GM18951 (cell line): ENCODE data around the gene PPIP5K2.

Experiments used
- POLR2A ChIP-seq: IDR thresholded peaks from 4 replicates; pipeline ENCODE4 v1.6.1; 2011; ENCODE audit warnings: mild to moderate bottlenecking; ENCODE audit not compliant: insufficient read length, insufficient read depth; ENCODE audit errors: extremely low read depth
- in situ Hi-C: fragments of 300-500 bp; cut with MboI; formaldehyde crosslinking; loops from one replicate; pipeline ENCODE4 v1.12.0; 2022; ENCODE audit warnings: low sequenced_read_pairs, mixed read lengths, inconsistent platforms; ENCODE audit not compliant: unreplicated experiment

The PPIP5K2 gene

GRCh38 chr5:103223031-103223955 lies 103.2 kb downstream of the PPIP5K2 start:
- in situ Hi-C loops, result no loop called here
- TF ChIP-seq POLR2A, result no peak

- TF ChIP-seq POLR2A, result no peak
- in situ Hi-C loops, result no loop called here
Measured at GRCh38 chr5:103224118-103224893, 104.2 kb downstream of the PPIP5K2 start.

DNA sequence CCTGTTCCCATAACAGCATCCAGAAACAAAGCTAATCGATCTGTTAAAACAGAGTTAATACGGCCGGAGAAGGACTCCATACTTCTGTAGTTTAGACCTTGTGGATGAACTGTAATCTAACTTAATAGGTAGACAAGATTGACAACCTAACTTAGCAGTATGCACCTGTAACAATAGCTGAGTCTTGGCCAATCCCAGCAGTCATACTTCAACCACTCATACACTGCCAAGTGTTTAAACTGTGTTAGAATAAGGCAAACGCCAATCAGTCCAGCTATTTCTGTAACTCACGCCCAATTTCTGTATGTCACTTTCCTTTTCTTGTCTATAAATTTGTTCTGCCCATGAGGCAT lies 104.8 kb downstream of the PPIP5K2 start:
- in situ Hi-C loops, result no loop called here
- no peak for TF ChIP-seq POLR2A

DNA sequence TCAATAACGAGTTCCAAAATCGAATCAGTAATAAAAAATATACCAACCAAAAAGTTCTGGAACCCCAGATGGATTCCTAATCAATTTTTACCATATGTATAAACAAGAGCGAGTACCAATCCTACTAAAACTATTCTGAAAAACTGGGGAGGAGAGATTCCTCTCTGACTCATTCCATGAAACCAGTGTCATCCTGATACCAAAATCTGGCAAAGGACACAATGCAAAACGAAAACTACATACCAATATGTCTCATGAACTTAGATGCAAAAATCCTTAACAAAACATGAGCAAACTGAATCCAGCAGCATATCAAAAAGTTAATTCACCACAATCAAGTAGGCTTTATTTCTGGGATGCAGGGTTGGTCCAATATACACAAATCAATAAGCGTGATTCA lies 108.0 kb downstream of the PPIP5K2 start:
- in situ Hi-C loops, result no loop called here

GRCh38 chr5:103228588-103228987 lies 108.5 kb downstream of the PPIP5K2 start:
- no peak for TF ChIP-seq POLR2A
- in situ Hi-C loops, result no loop called here

More for the DNA sequence above, 108.0 kb downstream of the PPIP5K2 start:
- TF ChIP-seq POLR2A, result no peak

DNA sequence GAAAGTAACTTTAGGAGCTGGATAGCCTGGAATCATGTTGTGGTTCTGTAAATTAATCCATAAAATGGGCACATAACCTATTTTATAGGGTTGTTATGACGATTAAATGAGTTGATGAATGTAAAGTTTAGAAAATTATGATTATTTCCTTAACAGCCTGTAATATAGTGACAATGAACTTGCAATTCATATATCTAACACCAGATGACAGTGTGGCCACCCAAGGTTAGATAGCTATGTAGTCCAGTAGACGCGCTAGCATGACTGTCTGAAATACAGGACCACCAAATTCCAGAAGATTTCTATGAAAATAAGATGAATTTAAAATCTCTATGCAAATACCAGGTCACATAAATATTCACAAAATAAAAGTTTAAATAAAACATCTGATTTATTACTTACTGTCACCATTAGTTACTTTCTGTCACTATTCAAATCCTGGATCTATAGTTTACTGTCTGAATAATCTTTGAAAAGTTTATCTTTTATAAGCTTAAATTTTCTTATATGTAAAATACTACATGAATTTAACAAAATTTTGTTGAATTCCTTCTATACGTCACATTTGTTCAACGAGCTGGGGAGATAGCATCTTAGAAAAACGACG lies 112.4 kb downstream of the PPIP5K2 start:
- TF ChIP-seq POLR2A, result no peak
- in situ Hi-C loops, result loop anchor here (10.0 kb wide), 1 partner anchor 242 kb away; no protein-coding TSS in a partner anchor

GRCh38 chr5:103234239-103234975 lies 114.3 kb downstream of the PPIP5K2 start:
- in situ Hi-C loops, result loop anchor here (10.0 kb wide), 1 partner anchor 240 kb away; no protein-coding TSS in a partner anchor
- TF ChIP-seq POLR2A, result no peak

DNA sequence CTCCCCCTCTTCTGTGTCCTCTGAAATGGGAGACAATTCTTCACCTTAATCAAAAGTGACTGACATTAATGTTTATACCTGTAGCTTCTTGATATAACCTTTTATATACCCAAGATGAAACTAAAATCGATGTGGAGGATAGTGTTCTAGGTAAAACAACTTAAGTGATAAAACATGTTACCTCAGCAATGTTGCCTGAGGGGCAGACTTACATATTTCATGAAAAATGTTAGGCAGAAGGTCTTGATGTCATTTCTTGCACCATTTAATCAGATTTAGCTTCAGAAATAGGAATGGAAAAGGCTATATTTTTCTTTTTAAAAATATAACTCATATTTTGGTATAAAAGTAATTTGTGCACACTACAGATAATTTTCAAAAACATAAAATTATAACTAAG lies 115.8 kb downstream of the PPIP5K2 start:
- no peak for TF ChIP-seq POLR2A
- in situ Hi-C loops, result loop anchor here (10.0 kb wide), 1 partner anchor 239 kb away; no protein-coding TSS in a partner anchor

GRCh38 chr5:103237778-103238177 lies 117.7 kb downstream of the PPIP5K2 start:
- TF ChIP-seq POLR2A, result no peak
- in situ Hi-C loops, result loop anchor here (10.0 kb wide), 1 partner anchor 237 kb away; no protein-coding TSS in a partner anchor

- in situ Hi-C loops, result no loop called here
- TF ChIP-seq POLR2A, result no peak
Measured at GRCh38 chr5:103243665-103244064, 123.6 kb downstream of the PPIP5K2 start.

- in situ Hi-C loops, result no loop called here
- no peak for TF ChIP-seq POLR2A
Measured at GRCh38 chr5:103244398-103244797, 124.3 kb downstream of the PPIP5K2 start.

DNA sequence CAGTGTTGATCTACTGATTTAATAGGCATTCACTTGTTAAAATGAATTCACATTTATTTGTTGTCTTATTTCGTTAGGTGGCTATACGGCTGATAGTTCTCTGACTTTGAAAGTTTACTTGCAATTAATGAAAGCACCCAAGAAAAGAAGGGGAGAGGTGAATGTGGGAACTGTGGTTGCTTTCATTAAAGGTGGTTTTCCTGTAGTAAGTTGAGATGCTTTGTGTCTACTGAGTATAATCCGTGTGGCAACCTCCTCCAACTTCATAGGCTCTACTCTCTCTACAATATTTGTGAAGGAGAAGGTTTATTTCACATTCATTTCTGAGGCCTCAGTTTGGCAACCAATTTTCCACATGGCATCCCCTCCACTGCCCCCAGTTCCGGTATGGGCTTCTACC lies 125.7 kb downstream of the PPIP5K2 start:
- in situ Hi-C loops, result no loop called here
- TF ChIP-seq POLR2A, result no peak

GRCh38 chr5:103247118-103247517 lies 127.0 kb downstream of the PPIP5K2 start:
- in situ Hi-C loops, result no loop called here

GRCh38 chr5:103249068-103249467 lies 129.0 kb downstream of the PPIP5K2 start:
- TF ChIP-seq POLR2A, result no peak
- in situ Hi-C loops, result no loop called here

More at GRCh38 chr5:103247118-103247517, 127.0 kb downstream of the PPIP5K2 start:
- no peak for TF ChIP-seq POLR2A
